Islet precursor cell (in vitro differentiated cells): ENCODE results near the gene AGL.
"Not testable (repeated sequence)": the region's sequence is repeated elsewhere in the genome, so short reads cannot be mapped to it uniquely, and the experiment has no call there.

ENCODE experiments used
- DNase-seq: peaks from one replicate; pipeline ENCODE4 v3.0.0-alpha.2; 2018

AGL gene

GRCh38 chr1:99945174-99945573, 95.0 kb downstream of the AGL start:
- DNase-seq: no peak

GRCh38 chr1:99950486-99950885, 100.3 kb downstream of the AGL start:
- DNase-seq: no peak

- no peak for DNase-seq
Measured at GRCh38 chr1:99952522-99952921, 102.4 kb downstream of the AGL start.

GRCh38 chr1:99955375-99955774, 105.2 kb downstream of the AGL start:
- DNase-seq: no peak

- DNase-seq: no peak
Measured at GRCh38 chr1:99956755-99957154, 106.6 kb downstream of the AGL start.

- no peak for DNase-seq
Measured at GRCh38 chr1:99957818-99958217, 107.7 kb downstream of the AGL start.

- DNase-seq: not testable (repeated sequence)
Measured at GRCh38 chr1:99959189-99959705, 109.1 kb downstream of the AGL start.

- DNase-seq: not testable (repeated sequence)
Measured at GRCh38 chr1:99960260-99960659, 110.1 kb downstream of the AGL start.

- no peak for DNase-seq
Measured at GRCh38 chr1:99963041-99963795, 113.1 kb downstream of the AGL start.

GRCh38 chr1:99964806-99965205, 114.6 kb downstream of the AGL start:
- peak; percentile 75 for DNase-seq

GRCh38 chr1:99965646-99966375, 115.7 kb downstream of the AGL start:
- no peak for DNase-seq

GRCh38 chr1:99968214-99968613, 118.1 kb downstream of the AGL start:
- DNase-seq: no peak

- DNase-seq: no peak
Measured at GRCh38 chr1:99969260-99969728, 119.1 kb downstream of the AGL start.

- peak; percentile 89 for DNase-seq
Measured at GRCh38 chr1:99969729-99970621, 119.8 kb downstream of the AGL start, which contains the start of gene SLC35A3. Gene SLC35A3, plus strand, starts transcription at chr1:99969996. Its CDS starts 23,559 bp downstream, at chr1:99993555.

- no peak for DNase-seq
Measured at GRCh38 chr1:99970713-99971255, 120.6 kb downstream of the AGL start.

GRCh38 chr1:99972066-99972465, 121.9 kb downstream of the AGL start:
- not testable (repeated sequence) for DNase-seq
